ENCODE results near the gene ZNF578.

DNA sequence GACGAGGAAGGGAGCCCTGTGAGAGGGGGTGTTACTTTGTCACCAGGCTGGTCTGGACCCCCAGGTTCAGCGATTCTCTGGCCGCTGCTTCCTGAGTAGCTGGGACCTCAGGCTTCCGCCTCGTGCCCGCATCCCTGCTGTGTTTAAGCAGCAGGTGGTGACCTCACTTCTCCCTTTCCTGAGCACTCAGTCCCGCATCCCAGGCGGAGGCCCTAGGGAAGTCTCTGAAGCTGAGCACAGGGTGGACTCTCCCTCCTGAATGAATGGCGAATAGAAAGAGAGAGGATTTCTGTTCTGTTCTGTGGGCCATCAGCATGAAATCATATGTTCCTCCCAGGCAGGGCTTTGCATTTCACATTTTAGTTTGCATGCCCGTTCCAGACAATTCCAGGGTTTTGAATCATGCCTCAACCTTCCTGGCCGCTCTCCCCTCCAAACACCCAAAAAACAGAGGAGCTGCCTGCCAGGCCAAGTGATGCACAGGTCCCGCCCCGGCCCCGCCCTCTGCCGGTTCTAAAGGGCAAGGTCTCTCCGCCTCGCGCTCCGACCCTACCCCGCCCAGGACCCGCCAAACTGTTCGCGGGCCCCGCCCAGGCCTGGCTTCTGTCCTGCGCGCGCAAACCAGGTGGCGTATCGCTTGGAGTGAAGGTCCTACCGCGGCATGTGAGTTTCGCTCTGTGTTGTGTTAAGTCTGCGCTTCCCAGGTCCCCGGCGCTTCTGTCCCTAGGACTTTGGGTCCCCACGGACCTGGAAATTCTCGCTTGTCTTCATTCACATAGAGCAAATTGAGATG lies 39.0 kb downstream of the ZNF578 start:
- TF ChIP-seq CTCF (IDR thresholded peaks at IDR 0.05; ENCODE audit: insufficient read depth, low read length, poor library complexity, severe bottlenecking) (no peak), EZH2phosphoT487 (conservative IDR thresholded peaks at IDR 0.05; ENCODE audit: low read length) (no peak)
